Large intestine (tissue), 3 donors: ENCODE results near the gene SEPTIN1. TPM values are rescaled to one million over a fixed set of nuclear protein-coding genes. Genes with fewer than 3 reads are reported as not detected.
A peak's percentile ranks its signal among the peaks of the same experiment; 100 is the strongest.
"Not testable (repeated sequence)": the region's sequence is repeated elsewhere in the genome, so short reads cannot be mapped to it uniquely, and the experiment has no call there.

Experiments used
- DNase-seq, 2 donors: peaks; one replicate each; pipeline versions ENCODE4 v3.0.0 to v3.0.0-alpha.2; 2013
- H3K27ac ChIP-seq: one replicate; pipeline ENCODE4 v1.5.1; 2013; ENCODE audit warnings: low read length
- H3K27me3 ChIP-seq: 2 replicates; pipeline ENCODE4 v1.6.1; 2013; ENCODE audit warnings: low read length; ENCODE audit not compliant: control insufficient read depth, insufficient read depth
- H3K36me3 ChIP-seq: 2 replicates; pipeline ENCODE4 v1.6.1; 2013; ENCODE audit warnings: low read length; ENCODE audit not compliant: control insufficient read depth, insufficient read depth
- H3K4me1 ChIP-seq: one replicate; pipeline ENCODE4 v1.6.1; 2013; ENCODE audit warnings: low read length; ENCODE audit not compliant: control insufficient read depth, insufficient read depth
- H3K4me3 ChIP-seq: one replicate; pipeline ENCODE4 v1.5.1; 2013; ENCODE audit warnings: low read length
- H3K9me3 ChIP-seq: one replicate; pipeline ENCODE4 v1.6.1; 2013; ENCODE audit warnings: mild to moderate bottlenecking, low read depth, low read length, moderate library complexity; ENCODE audit not compliant: control insufficient read depth
- WGBS: methylation state at CpG from one replicate; pipeline ENCODE4 v1.1.5; 2013; ENCODE audit warnings: low lambda C conversion rate; ENCODE audit not compliant: insufficient coverage; 5-methylcytosine and 5-hydroxymethylcytosine counted together
- polyA plus RNA-seq: library from polyadenylated mRNA; unstranded; fragments of 120-200 nt; gene quantifications from one replicate; pipeline ENCODE4 v1.2.1, GENCODE V29; 2013

The SEPTIN1 gene
- polyA plus RNA-seq, 1 donor, result 5.4 TPM

GRCh38 chr16:30350134-30350871, 32.1 kb downstream of the SEPTIN1 start:
- Histone ChIP-seq H3K36me3 (peaks cover 35% of the 10 kb centered on the region), H3K4me1 (peaks cover 22% of the 10 kb centered on the region), H3K9me3 (no peaks in the 10 kb centered on the region), H3K4me3 (no peak overlapping the region), H3K27ac (peak overlapping the region; percentile 50), H3K27me3 (no peaks in the 10 kb centered on the region)
- peak in 1 of 2 donors; percentile 80 for DNase-seq
- WGBS, result no CpG with 5 or more reads among the region's 3 CpGs

- Histone ChIP-seq H3K36me3 (peaks cover 35% of the 10 kb centered on the region), H3K9me3 (no peaks in the 10 kb centered on the region), H3K4me3 (no peak overlapping the region), H3K27ac (no peak overlapping the region), H3K4me1 (peaks cover 22% of the 10 kb centered on the region), H3K27me3 (no peaks in the 10 kb centered on the region)
- DNase-seq, result no peak
- WGBS, result no CpG with 5 or more reads among the region's 3 CpGs
Measured at GRCh38 chr16:30349675-30350074, 32.7 kb downstream of the SEPTIN1 start.

GRCh38 chr16:30348929-30349328, 33.4 kb downstream of the SEPTIN1 start:
- DNase-seq, result no peak
- H3K36me3 ChIP-seq, result peaks cover 35% of the 10 kb centered on the region
- no peak overlapping the region for H3K27ac ChIP-seq
- no peaks in the 10 kb centered on the region for H3K27me3 ChIP-seq
- H3K4me1 ChIP-seq, result peaks cover 17% of the 10 kb centered on the region
- H3K4me3 ChIP-seq, result no peak overlapping the region
- no peaks in the 10 kb centered on the region for H3K9me3 ChIP-seq
- WGBS, result 100% methylated on average over 3 of the region's 7 CpGs

GRCh38 chr16:30348113-30348512, 34.2 kb downstream of the SEPTIN1 start:
- Histone ChIP-seq H3K36me3 (peaks cover 27% of the 10 kb centered on the region), H3K4me1 (peaks cover 15% of the 10 kb centered on the region), H3K27ac (no peak overlapping the region), H3K27me3 (no peaks in the 10 kb centered on the region), H3K9me3 (no peaks in the 10 kb centered on the region), H3K4me3 (no peak overlapping the region)
- WGBS, result no CpG with 5 or more reads among the region's 8 CpGs
- DNase-seq, result no peak

GRCh38 chr16:30346286-30346685, 36.1 kb downstream of the SEPTIN1 start:
- no peak overlapping the region for H3K4me3 ChIP-seq
- no peak overlapping the region for H3K27ac ChIP-seq
- H3K4me1 ChIP-seq, result peaks cover 11% of the 10 kb centered on the region
- peaks cover 9% of the 10 kb centered on the region for H3K36me3 ChIP-seq
- no peak for DNase-seq
- H3K9me3 ChIP-seq, result no peaks in the 10 kb centered on the region
- 100% methylated on average over 1 of the region's 3 CpGs for WGBS
- no peaks in the 10 kb centered on the region for H3K27me3 ChIP-seq

- H3K27me3 ChIP-seq, H3K27ac ChIP-seq, H3K9me3 ChIP-seq, H3K4me1 ChIP-seq, H3K4me3 ChIP-seq, H3K36me3 ChIP-seq, DNase-seq: not testable (repeated sequence)
- no CpG with 5 or more reads among the region's 11 CpGs for WGBS
Measured at GRCh38 chr16:30343491-30343820, 38.9 kb downstream of the SEPTIN1 start.

GRCh38 chr16:30342751-30343490, 39.4 kb downstream of the SEPTIN1 start:
- Histone ChIP-seq H3K4me3 (no peak overlapping the region), H3K27ac (no peak overlapping the region), H3K4me1 (no peaks in the 10 kb centered on the region), H3K27me3 (no peaks in the 10 kb centered on the region), H3K36me3 (no peaks in the 10 kb centered on the region), H3K9me3 (peaks cover 3% of the 10 kb centered on the region)
- no CpG with 5 or more reads among the region's 32 CpGs for WGBS
- DNase-seq, result no peak

- H3K4me1 ChIP-seq, H3K27me3 ChIP-seq, H3K4me3 ChIP-seq, H3K9me3 ChIP-seq, DNase-seq, H3K27ac ChIP-seq, H3K36me3 ChIP-seq: not testable (repeated sequence)
- WGBS, result no CpG with 5 or more reads among the region's 8 CpGs
Measured at GRCh38 chr16:30341971-30342370, 40.4 kb downstream of the SEPTIN1 start.

GRCh38 chr16:30340621-30341020, 41.7 kb downstream of the SEPTIN1 start:
- H3K27me3 ChIP-seq, result no peaks in the 10 kb centered on the region
- peaks cover 3% of the 10 kb centered on the region for H3K9me3 ChIP-seq
- H3K4me3 ChIP-seq, result no peak overlapping the region
- H3K4me1 ChIP-seq, result peaks cover 5% of the 10 kb centered on the region
- WGBS, result no CpG with 5 or more reads among the region's 13 CpGs
- H3K36me3 ChIP-seq, result no peaks in the 10 kb centered on the region
- H3K27ac ChIP-seq, result no peak overlapping the region
- DNase-seq, result no peak

- WGBS, result 92% methylated on average over 2 of the region's 5 CpGs
- not testable (repeated sequence) for H3K36me3 ChIP-seq
Measured at GRCh38 chr16:30338715-30339114, 43.6 kb downstream of the SEPTIN1 start.

GRCh38 chr16:30337964-30338357, 44.4 kb downstream of the SEPTIN1 start:
- DNase-seq, H3K4me1 ChIP-seq, H3K27ac ChIP-seq: not testable (repeated sequence)

More at GRCh38 chr16:30338715-30339114, 43.6 kb downstream of the SEPTIN1 start:
- DNase-seq, H3K4me3 ChIP-seq, H3K4me1 ChIP-seq, H3K27me3 ChIP-seq, H3K9me3 ChIP-seq, H3K27ac ChIP-seq: not testable (repeated sequence)

More at GRCh38 chr16:30337964-30338357, 44.4 kb downstream of the SEPTIN1 start:
- not testable (repeated sequence) for H3K9me3 ChIP-seq, H3K4me3 ChIP-seq, H3K36me3 ChIP-seq, H3K27me3 ChIP-seq
- no CpG with 5 or more reads among the region's 10 CpGs for WGBS
